ENCODE measurements around the gene FBXW9.
"Not testable (repeated sequence)": the region's sequence is repeated elsewhere in the genome, so short reads cannot be mapped to it uniquely, and the experiment has no call there.

Gene FBXW9

GRCh38 chr19:12708641-12709040, 12.2 kb upstream of the FBXW9 start:
- Histone ChIP-seq H3K4me1 (ENCODE audit: control insufficient read depth, insufficient read depth, low read length) (no peaks in the 10 kb centered on the region), H3K36me3 (ENCODE audit: control insufficient read depth, insufficient read depth, low read length) (peaks cover 45% of the 10 kb centered on the region), H3K4me3 (ENCODE audit: low read length) (no peak overlapping the region), H3K27me3 (ENCODE audit: control insufficient read depth, insufficient read depth, low read length) (no peaks in the 10 kb centered on the region), H3K27ac (ENCODE audit: low read depth, low read length) (no peak overlapping the region), H3K9ac (ENCODE audit: low read length) (no peak overlapping the region)

- Histone ChIP-seq H3K9ac (ENCODE audit: low read length) (no peak overlapping the region), H3K36me3 (ENCODE audit: control insufficient read depth, insufficient read depth, low read length) (peaks cover 57% of the 10 kb centered on the region), H3K27ac (ENCODE audit: low read depth, low read length) (no peak overlapping the region), H3K27me3 (ENCODE audit: control insufficient read depth, insufficient read depth, low read length) (no peaks in the 10 kb centered on the region), H3K4me1 (ENCODE audit: control insufficient read depth, insufficient read depth, low read length) (no peaks in the 10 kb centered on the region), H3K4me3 (ENCODE audit: low read length) (no peak overlapping the region)
Observed at GRCh38 chr19:12706332-12706718, 9.9 kb upstream of the FBXW9 start.

- no peak overlapping the region for H3K4me3 ChIP-seq (ENCODE audit: low read length)
- peaks cover 60% of the 10 kb centered on the region for H3K36me3 ChIP-seq (ENCODE audit: control insufficient read depth, insufficient read depth, low read length)
- no peak overlapping the region for H3K27ac ChIP-seq (ENCODE audit: low read depth, low read length)
- no peak overlapping the region for H3K9ac ChIP-seq (ENCODE audit: low read length)
- H3K4me1 ChIP-seq (ENCODE audit: control insufficient read depth, insufficient read depth, low read length) = no peaks in the 10 kb centered on the region
- H3K27me3 ChIP-seq (ENCODE audit: control insufficient read depth, insufficient read depth, low read length) = no peaks in the 10 kb centered on the region
Observed at GRCh38 chr19:12705654-12706331, 9.4 kb upstream of the FBXW9 start.

- H3K4me3 ChIP-seq (ENCODE audit: low read length) = no peak overlapping the region
- H3K9ac ChIP-seq (ENCODE audit: low read length) = no peak overlapping the region
- H3K36me3 ChIP-seq (ENCODE audit: control insufficient read depth, insufficient read depth, low read length) = peaks cover 58% of the 10 kb centered on the region
- H3K27ac ChIP-seq (ENCODE audit: low read depth, low read length) = no peak overlapping the region
- no peaks in the 10 kb centered on the region for H3K27me3 ChIP-seq (ENCODE audit: control insufficient read depth, insufficient read depth, low read length)
- no peaks in the 10 kb centered on the region for H3K4me1 ChIP-seq (ENCODE audit: control insufficient read depth, insufficient read depth, low read length)
Observed at GRCh38 chr19:12705169-12705568, 8.7 kb upstream of the FBXW9 start.

GRCh38 chr19:12703046-12703445, 6.6 kb upstream of the FBXW9 start:
- Histone ChIP-seq H3K9ac (ENCODE audit: low read length) (no peak overlapping the region), H3K4me1 (ENCODE audit: control insufficient read depth, insufficient read depth, low read length) (no peaks in the 10 kb centered on the region), H3K27me3 (ENCODE audit: control insufficient read depth, insufficient read depth, low read length) (no peaks in the 10 kb centered on the region), H3K27ac (ENCODE audit: low read depth, low read length) (no peak overlapping the region), H3K36me3 (ENCODE audit: control insufficient read depth, insufficient read depth, low read length) (peaks cover 52% of the 10 kb centered on the region), H3K4me3 (ENCODE audit: low read length) (no peak overlapping the region)

- H3K9ac ChIP-seq (ENCODE audit: low read length) = no peak overlapping the region
- no peak overlapping the region for H3K4me3 ChIP-seq (ENCODE audit: low read length)
- no peak overlapping the region for H3K27ac ChIP-seq (ENCODE audit: low read depth, low read length)
- H3K27me3 ChIP-seq (ENCODE audit: control insufficient read depth, insufficient read depth, low read length) = no peaks in the 10 kb centered on the region
- H3K36me3 ChIP-seq (ENCODE audit: control insufficient read depth, insufficient read depth, low read length) = peaks cover 51% of the 10 kb centered on the region
- H3K4me1 ChIP-seq (ENCODE audit: control insufficient read depth, insufficient read depth, low read length) = no peaks in the 10 kb centered on the region
Observed at GRCh38 chr19:12701596-12702282, 5.3 kb upstream of the FBXW9 start.

- Histone ChIP-seq H3K36me3 (ENCODE audit: control insufficient read depth, insufficient read depth, low read length) (peaks cover 28% of the 10 kb centered on the region), H3K27me3 (ENCODE audit: control insufficient read depth, insufficient read depth, low read length) (no peaks in the 10 kb centered on the region), H3K4me3 (ENCODE audit: low read length) (no peak overlapping the region)
Observed at GRCh38 chr19:12698138-12698537, 1.7 kb upstream of the FBXW9 start.

GRCh38 chr19:12697425-12697824, 994 bp upstream of the FBXW9 start:
- peaks cover 21% of the 10 kb centered on the region for H3K36me3 ChIP-seq (ENCODE audit: control insufficient read depth, insufficient read depth, low read length)
- not testable (repeated sequence) for H3K4me3 ChIP-seq (ENCODE audit: low read length); H3K4me1 ChIP-seq (ENCODE audit: control insufficient read depth, insufficient read depth, low read length); H3K27ac ChIP-seq (ENCODE audit: low read depth, low read length); H3K9ac ChIP-seq (ENCODE audit: low read length); H3K27me3 ChIP-seq (ENCODE audit: control insufficient read depth, insufficient read depth, low read length)

More at GRCh38 chr19:12698138-12698537, 1.7 kb upstream of the FBXW9 start:
- H3K9ac ChIP-seq (ENCODE audit: low read length) = no peak overlapping the region
- H3K27ac ChIP-seq (ENCODE audit: low read depth, low read length) = no peak overlapping the region
- peaks cover 6% of the 10 kb centered on the region for H3K4me1 ChIP-seq (ENCODE audit: control insufficient read depth, insufficient read depth, low read length)

GRCh38 chr19:12695997-12696365, 450 bp downstream of the FBXW9 start:
- Histone ChIP-seq H3K27me3 (ENCODE audit: control insufficient read depth, insufficient read depth, low read length) (no peaks in the 10 kb centered on the region), H3K36me3 (ENCODE audit: control insufficient read depth, insufficient read depth, low read length) (peaks cover 8% of the 10 kb centered on the region), H3K9ac (ENCODE audit: low read length) (no peak overlapping the region), H3K4me3 (ENCODE audit: low read length) (peak overlapping the region; percentile 97), H3K27ac (ENCODE audit: low read depth, low read length) (no peak overlapping the region), H3K4me1 (ENCODE audit: control insufficient read depth, insufficient read depth, low read length) (peaks cover 6% of the 10 kb centered on the region)

- no peak overlapping the region for H3K9ac ChIP-seq (ENCODE audit: low read length)
- peaks cover 6% of the 10 kb centered on the region for H3K4me1 ChIP-seq (ENCODE audit: control insufficient read depth, insufficient read depth, low read length)
- H3K27ac ChIP-seq (ENCODE audit: low read depth, low read length) = no peak overlapping the region
- H3K36me3 ChIP-seq (ENCODE audit: control insufficient read depth, insufficient read depth, low read length) = peaks cover 3% of the 10 kb centered on the region
- H3K4me3 ChIP-seq (ENCODE audit: low read length) = peak overlapping the region; percentile 97
- H3K27me3 ChIP-seq (ENCODE audit: control insufficient read depth, insufficient read depth, low read length) = no peaks in the 10 kb centered on the region
Observed at GRCh38 chr19:12695514-12695913, 917 bp downstream of the FBXW9 start.

- H3K4me1 ChIP-seq (ENCODE audit: control insufficient read depth, insufficient read depth, low read length) = peaks cover 6% of the 10 kb centered on the region
- H3K27ac ChIP-seq (ENCODE audit: low read depth, low read length) = no peak overlapping the region
- peaks cover 3% of the 10 kb centered on the region for H3K36me3 ChIP-seq (ENCODE audit: control insufficient read depth, insufficient read depth, low read length)
- no peaks in the 10 kb centered on the region for H3K27me3 ChIP-seq (ENCODE audit: control insufficient read depth, insufficient read depth, low read length)
- no peak overlapping the region for H3K4me3 ChIP-seq (ENCODE audit: low read length)
- no peak overlapping the region for H3K9ac ChIP-seq (ENCODE audit: low read length)
Observed at GRCh38 chr19:12695096-12695495, 1.3 kb downstream of the FBXW9 start.

- H3K27ac ChIP-seq (ENCODE audit: low read depth, low read length) = no peak overlapping the region
- H3K27me3 ChIP-seq (ENCODE audit: control insufficient read depth, insufficient read depth, low read length) = no peaks in the 10 kb centered on the region
- H3K36me3 ChIP-seq (ENCODE audit: control insufficient read depth, insufficient read depth, low read length) = peaks cover under 1% of the 10 kb centered on the region
- no peak overlapping the region for H3K9ac ChIP-seq (ENCODE audit: low read length)
- H3K4me3 ChIP-seq (ENCODE audit: low read length) = no peak overlapping the region
- H3K4me1 ChIP-seq (ENCODE audit: control insufficient read depth, insufficient read depth, low read length) = peaks cover 6% of the 10 kb centered on the region
Observed at GRCh38 chr19:12694641-12695040, 1.8 kb downstream of the FBXW9 start.

- H3K9ac ChIP-seq (ENCODE audit: low read length) = no peak overlapping the region
Observed at GRCh38 chr19:12692960-12693359, 3.5 kb downstream of the FBXW9 start.

More at GRCh38 chr19:12692960-12693359, 3.5 kb downstream of the FBXW9 start:
- no peaks in the 10 kb centered on the region for H3K27me3 ChIP-seq (ENCODE audit: control insufficient read depth, insufficient read depth, low read length)
- H3K4me1 ChIP-seq (ENCODE audit: control insufficient read depth, insufficient read depth, low read length) = peaks cover 6% of the 10 kb centered on the region
- no peak overlapping the region for H3K27ac ChIP-seq (ENCODE audit: low read depth, low read length)
- no peak overlapping the region for H3K4me3 ChIP-seq (ENCODE audit: low read length)
- no peaks in the 10 kb centered on the region for H3K36me3 ChIP-seq (ENCODE audit: control insufficient read depth, insufficient read depth, low read length)

All from rectal smooth muscle tissue (tissue), 1 donor.